GM19463 (cell line): ENCODE measurements around the gene SLC51B.
"Not testable (repeated sequence)": the region's sequence is repeated elsewhere in the genome, so short reads cannot be mapped to it uniquely, and the experiment has no call there.

Experiments used
- ATAC-seq: cut with Tn5 transposase; IDR thresholded peaks from one replicate; pipeline ENCODE4 v1.9.1; 2021; ENCODE audit warnings: mild to moderate bottlenecking, moderate library complexity; ENCODE audit not compliant: unreplicated experiment

Gene SLC51B

DNA sequence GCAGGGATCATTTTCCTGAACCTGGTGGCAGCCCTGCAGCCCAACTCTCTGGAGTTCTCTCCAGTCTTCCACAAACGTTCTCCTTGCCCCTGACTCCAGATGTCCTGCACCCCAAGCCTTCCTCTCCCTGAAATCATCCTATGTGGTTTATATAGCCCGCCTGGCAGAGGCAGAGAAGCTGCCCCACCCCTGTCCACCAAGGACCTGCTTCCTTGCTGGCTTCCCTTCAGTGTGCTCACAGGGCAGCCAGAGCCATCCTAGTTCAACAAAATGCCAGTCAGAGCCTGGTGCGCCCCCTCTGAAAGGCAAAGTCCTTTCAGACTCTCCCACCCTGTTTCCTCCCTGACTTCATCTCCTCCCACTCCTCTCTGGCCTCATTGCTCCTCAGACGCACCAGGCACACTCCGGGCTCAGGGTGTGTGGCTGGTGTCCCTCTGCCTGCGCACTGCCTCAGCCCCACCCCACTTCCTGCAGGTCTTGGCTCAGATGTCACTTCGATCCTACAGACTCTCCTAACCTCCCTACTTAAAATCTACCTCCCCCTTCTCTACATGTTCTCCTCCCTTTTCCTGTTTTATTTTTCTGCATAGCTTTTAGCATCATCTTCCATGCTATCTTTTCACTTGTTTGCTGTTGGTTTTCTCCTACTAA, 37.2 kb downstream of the SLC51B start:
- ATAC-seq: no peak

DNA sequence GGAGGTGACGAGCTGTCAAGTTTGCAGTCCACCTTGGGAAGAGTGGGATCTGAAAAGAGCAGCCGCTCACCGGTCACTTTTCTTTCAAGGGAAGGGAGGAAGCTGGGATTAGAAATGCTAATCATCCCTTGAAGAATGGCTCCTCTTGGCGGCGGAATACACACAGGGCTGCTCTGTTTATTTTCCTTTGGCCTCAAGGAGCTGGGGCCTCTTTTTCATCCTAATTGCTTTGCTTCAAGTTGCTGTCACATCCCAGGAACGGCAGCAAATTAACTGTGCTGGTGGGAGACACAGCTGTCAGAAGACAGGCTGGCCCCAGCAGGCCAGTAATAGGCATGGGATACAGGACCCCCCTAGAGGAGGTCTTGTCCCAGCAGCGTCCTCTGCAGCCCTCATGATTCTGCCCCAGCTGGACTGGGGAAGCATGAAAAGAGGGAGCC, 38.1 kb downstream of the SLC51B start:
- ATAC-seq: no peak

DNA sequence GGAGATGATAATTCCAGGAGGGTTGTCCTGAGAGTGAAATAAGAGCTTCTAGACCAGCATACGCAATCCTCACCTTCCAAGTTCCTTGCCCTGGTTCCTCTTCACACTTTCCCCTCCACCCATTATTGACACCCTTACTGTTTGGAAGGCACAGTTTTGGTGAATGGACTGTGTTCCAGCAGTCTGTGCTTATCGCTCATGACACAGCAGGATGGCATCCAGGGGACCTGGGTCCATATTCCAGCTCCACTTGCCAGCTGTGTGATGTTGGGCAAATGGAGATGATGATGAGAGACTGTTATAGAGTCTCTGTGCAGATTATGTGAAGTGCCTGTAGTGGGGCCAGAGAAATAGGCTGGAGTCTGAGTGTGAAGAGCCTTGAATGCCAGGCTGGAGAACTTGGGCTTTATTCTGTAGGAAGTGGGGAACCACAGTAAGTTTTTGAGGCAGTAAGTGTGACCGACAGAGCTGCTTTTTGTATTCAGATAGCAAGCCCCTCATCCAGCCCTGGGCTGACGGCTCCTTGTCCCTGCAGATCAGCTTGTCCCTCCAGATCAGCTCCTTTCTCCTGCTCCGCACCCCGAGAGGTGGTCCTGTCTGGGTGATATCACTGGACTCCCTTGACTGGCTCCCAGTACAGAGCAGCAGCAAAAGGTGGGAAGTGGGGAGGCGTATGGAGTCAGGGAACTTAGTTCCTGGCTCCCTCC, 39.5 kb downstream of the SLC51B start:
- ATAC-seq: no peak

DNA sequence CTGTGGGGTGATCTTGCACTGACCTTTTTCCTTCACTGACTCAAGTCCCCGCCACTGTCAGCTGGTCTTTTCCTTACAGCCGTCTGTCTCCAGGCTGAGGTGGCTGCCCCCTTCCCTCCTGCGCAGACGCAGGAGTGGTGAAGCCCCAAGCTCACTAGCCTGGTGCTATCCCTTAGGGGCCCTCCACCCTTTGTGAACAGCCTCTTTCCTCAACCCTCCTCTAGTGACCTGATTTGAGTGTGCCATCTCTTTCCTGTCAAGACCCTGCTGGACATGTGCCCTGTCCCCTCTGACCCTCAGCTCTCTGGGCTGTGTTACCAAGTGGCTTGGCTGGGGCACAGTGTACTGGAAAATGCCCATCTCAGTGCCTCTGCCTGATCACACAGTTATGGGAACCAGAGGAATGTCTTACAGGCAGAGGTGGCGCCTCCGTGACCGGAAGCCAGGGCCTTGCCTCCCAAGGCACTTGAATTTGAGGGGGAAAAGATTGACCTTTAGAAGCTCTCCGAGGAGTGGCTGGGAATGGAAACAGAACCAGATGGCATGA, 40.1 kb downstream of the SLC51B start:
- no peak for ATAC-seq

DNA sequence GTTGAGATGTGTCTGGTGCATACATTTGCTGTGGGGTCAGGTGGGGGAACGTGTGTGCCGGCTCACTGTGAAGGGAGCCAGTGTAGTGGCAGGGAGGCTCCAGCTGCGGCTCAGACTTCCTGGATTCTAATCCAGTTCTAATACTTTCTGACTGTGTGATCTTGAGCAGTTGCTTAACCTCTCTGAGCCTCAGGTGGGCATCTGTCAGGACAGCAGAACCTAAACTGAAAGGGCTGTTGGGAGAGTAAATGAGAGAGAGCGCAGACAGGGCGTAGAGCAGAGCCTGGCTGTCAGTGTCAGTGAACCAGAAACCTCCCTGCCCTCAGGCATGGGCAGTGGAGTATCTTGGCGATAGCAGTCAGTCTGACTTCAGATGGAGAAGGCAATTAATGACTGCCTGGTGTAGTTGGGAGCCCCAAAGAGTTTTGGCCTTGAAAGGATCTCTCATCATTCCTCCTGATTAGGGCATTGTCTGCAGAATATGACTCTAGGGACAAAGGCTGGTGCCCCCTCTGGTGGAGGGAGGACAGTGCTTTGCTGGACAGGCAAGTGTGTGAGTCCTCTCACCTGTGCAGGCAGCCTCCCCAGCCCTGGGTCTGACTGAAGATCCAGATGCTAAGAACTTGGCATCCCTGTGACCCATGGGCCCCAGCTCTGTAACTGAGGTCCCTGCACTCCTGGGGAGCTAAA, 40.9 kb downstream of the SLC51B start:
- no peak for ATAC-seq

DNA sequence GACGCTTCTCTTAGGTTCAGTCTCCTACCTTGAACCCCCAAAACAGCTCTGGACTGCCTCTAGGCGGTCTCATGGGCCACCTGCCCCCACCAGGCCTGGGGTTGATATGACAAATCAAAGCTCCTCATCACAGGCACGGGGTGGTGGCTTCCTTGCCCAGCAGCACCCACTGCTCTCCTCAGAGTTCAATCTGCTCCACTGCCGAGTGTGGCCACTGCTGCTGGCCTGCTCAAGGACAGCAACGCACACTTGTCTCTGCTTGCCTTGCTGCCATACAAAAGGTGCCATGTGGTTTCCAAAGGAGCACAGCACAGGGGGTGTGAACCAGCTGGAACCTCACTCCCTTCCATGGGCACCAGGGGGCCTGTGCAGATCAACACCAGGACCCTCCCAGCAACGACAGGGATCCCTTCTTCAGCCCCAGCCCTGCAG, 41.5 kb downstream of the SLC51B start:
- ATAC-seq: no peak

DNA sequence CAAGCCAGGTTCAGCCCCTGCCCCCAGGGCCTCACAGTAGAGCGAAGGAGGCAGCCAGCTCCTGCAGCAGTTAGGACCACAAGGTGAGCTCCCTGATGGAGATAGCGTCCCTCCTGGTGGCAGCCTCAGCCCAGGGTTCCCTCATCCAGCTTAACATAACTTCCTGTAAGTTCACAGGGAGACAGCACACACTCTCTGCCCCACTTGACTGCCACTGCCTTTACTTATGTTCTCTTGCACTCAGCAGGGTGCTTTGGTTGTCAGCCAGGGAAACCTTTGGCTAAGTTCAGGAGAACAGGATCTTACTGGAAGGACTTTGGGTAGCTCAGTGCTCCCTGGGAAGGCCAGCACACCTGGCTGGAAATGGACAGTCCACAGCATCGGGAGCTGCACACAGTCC, 42.2 kb downstream of the SLC51B start:
- ATAC-seq: no peak

DNA sequence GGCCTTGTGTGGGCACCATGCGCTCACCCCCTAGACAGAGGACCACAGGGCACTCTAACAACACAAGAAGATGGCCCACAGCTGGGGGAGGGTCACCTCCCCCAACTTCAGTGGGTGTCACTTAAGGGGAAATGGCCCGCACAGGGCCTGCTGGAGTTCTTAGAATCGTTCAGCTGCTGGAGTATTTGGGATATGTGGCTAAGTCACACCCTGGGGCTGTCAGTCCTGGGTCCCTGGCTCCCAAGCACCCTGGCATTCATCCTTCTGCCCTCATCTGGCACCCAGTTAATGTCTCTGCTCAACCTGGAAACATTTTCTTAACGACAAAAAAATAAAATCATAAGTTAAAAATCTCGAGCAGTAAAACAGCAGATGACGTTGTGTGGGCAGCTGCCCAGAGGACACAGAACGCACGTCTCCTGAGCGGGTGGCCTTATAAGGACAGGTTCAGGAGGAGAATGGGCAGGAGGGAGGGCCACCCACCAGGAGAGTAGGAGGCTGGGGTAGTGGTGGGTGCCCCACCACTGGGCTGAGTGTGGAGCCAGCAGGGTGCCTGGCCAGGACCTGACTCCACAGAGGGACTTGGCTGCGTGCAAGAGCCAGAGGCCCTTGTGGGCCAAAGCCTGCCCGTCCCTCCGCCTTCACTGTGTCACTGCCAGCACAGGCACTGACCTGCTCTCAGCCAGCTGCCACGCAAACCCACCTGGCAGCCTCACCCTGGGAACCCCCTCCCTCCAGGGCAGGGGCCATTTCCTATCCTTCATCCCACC, 42.9 kb downstream of the SLC51B start:
- ATAC-seq: no peak

DNA sequence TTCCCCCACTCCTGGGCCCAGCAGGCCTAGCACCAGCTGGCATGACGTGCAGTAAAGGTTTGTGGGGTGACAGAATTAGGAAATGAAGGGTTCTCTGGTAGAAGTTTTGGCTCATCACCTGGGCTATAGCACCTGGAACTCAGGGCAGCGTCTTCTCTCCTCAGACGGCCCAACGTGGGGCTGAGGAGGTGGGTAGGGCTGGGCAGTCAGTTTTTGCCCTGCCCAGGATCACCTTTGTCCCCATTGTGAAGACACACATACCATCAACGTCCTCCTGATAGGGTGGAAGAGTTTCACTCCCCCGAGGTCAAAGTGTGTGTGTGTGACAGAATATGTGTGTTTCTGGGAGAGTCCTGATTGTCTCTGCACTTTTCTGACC, 43.4 kb downstream of the SLC51B start:
- no peak for ATAC-seq

DNA sequence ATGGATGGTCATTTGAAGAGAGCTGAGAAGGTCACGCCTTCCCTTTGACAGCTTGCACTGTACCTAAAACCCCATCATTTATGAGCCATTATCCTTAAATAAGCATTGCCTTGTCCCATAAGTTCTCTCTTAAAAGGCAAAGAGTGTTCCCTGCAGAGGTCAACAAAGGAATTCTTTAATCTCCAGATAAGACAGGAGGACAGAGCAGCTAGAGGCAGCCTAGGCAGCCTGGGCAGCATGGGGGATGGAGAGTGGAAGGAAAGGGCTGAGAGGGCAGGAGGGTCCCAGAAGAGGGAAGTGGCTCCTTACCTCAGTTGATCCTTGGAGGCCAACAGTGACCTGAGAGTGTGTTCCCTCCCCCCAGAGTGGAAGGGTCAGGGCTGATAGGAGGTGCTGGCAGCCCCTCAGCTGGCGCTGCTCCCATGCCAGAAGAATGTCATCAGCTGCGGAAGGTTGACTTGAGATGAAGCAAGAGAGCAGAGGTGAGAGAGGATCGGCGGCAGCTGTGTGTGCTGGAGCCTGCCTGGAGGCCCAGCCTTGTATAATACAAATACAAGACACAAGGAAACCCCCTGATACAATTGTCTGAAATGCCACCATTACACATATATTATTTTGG, 44.1 kb downstream of the SLC51B start:
- ATAC-seq: no peak

DNA sequence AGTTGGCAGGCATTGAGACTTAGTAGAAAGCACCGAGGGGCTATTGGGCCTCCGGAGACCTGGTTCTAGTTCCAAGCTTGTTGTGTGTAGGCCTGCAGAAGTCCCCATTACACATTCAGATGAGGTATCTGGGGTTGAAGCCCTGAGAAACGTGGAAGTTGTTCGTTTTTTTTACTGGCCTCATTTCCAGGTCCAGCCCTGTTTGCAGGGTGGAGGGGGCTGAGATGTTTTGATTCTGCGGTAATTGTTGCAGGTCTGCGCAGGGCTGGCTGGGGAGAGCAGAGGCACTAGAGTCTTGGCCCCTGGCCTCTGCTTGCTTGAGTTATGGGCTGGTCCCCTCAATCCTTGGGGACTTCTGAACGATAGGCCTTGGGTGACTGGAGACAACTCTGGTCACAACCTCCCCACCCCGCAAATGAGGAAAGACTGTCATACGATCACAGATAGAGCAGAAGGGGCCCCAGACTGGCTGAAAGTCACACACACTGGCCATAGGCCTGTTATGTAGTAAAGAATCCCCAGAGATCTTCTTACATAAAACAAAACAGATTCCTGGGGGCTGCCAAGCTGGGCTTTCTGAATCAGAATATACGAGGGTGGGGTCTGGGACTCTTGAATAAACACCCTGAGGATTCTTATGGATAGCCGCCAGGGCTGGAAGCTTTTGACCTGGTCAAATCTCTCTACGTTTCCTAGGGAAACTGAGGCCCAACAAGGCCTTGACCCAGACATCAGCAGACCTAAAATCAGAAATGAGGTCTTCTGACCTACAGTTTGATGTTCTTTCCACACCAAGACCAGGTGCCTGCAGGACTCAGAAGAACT, 47.0 kb downstream of the SLC51B start:
- no peak for ATAC-seq

DNA sequence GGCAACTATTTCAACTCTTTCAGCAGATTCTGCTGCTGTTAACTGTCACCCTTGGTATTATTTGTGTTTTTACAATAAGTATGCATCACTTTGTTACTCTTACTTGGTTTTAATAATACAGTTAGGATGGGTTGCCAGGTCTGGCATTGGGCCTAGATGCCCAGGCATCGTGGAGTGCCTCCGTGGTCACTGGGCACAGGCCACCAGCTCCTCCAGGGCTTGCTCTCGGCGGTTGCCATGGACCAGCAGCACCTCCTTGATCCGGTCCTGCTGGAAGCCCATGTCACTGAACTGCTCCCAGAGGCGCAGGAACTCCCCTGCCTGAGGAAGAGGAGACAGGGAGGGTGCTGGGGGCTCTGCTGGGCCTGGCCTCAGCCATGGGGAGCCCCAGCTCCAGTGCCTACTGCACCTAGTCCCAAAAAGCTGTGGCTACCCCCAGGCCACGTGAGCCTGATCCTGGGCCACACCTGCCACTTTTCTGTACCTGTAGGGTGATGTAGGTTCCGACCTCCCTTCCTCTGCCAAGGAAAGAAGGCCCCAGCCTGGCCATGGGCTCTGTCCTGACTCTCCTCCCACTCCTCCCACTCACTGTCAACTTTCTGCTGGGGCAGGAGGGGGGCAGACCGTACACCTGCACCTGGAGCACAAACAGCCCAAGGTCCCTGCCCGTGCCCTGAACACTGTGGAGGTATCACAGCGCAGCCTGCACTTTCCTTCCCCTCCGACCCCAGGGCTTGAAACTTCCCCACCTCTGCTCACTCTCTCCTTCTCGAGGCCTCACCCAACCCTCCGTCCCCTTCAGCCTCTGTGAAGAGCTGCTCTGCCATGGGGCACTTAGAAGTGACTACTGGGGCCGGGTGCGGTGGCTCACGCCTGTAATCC, 48.0 kb downstream of the SLC51B start:
- ATAC-seq: no peak

DNA sequence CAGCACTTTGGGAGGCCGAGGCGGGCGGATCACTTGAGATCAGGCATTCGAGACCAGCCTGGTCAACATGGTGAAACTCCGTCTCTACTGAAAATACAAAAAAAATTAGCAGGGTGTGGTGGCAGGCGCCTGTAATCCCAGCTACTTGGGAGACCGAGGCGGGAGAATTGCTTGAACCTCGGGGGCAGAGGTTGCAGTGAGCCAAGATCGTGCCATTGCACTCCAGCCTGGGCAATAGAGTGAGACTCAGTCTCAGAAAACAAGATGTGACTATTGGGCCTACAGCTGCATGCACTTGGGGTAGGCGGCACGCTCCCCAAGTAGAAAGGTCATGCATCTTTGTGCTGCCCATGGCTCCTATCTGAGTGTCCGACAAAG, 48.6 kb downstream of the SLC51B start:
- not testable (repeated sequence) for ATAC-seq

DNA sequence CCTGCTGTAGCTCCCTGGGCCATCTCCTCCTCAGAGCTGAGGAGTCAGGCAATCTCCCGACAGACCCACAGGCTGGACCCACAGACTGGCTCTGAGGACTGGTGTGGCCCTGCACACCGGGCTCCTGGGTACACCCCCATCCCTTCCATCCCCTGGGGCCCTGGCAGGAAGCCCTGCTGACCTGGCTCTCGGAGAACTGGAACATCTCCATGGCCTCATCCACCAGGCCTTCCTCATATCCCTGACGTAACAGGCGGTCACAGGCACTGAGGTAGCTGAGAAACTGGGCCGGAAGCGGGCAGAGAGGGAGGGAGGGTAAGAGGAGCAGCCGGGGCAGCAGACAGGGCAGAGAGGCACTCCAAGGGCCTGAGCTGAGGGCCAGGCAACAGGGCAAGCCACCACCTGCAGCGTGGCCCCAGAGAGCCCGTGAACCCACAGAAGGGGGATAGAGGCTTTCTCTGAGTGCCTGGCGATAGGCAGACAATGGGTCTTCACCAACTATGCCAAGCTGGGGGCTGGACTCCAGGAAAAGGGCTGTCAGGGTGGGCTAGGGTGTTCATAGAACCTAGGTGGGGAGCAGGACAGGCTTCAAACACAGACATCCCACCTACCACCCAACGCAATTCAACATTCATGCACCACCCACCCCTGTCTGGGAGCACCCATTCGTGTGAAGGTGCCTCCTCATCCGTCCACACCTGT, 49.3 kb downstream of the SLC51B start:
- ATAC-seq: no peak

DNA sequence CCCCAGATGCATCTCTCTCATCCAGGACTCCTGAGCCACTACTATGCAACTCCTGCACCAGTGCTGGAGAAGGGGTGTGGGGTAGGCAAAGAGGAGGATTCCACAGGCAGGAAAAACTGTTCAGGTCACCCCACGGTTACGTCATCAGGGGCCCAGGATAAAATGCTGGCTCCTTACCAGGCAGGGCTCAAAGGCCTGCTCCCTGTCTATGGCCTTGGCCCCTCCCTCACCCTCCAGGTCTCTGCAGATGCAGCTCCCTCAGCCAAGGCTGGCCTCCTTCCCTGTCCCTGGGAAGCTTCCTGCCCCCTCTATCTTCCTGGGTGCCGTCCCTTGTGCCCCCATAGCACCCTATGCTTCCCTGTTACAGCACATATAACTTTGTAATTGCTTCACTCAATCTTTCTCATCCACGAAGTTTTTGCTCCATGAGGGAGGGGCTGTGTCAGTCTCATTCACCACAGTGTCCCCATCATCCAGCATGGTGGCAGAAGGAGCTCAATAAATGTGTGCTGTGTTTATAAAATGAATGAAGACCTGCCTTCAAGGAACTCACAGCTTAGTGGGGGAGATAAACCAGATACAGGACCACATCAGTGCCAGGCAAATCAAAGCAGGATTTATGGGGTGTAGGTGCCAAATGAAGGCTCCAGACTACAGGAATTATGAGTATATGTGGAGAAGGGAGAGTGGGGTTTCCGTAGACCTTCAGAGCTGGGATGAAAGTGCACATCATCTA, 50.0 kb downstream of the SLC51B start:
- ATAC-seq: no peak

DNA sequence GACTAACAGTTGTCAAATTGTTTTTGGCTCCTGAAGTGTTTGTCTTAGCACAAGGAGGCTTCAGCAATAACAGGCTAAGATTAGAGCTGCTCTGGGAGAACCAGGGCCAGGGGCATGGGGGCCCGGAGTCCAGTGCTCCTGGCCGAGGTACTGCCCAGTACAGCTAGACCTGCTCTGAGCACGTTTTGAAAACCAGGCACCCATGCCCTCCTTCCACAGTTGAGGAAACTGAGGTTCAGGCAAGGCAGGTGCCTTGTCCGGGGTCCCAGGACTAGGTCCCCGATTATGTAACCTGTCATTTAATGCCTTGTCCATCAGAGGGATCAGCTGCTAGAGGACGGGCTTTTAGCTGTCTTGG, 50.5 kb downstream of the SLC51B start:
- ATAC-seq: no peak

DNA sequence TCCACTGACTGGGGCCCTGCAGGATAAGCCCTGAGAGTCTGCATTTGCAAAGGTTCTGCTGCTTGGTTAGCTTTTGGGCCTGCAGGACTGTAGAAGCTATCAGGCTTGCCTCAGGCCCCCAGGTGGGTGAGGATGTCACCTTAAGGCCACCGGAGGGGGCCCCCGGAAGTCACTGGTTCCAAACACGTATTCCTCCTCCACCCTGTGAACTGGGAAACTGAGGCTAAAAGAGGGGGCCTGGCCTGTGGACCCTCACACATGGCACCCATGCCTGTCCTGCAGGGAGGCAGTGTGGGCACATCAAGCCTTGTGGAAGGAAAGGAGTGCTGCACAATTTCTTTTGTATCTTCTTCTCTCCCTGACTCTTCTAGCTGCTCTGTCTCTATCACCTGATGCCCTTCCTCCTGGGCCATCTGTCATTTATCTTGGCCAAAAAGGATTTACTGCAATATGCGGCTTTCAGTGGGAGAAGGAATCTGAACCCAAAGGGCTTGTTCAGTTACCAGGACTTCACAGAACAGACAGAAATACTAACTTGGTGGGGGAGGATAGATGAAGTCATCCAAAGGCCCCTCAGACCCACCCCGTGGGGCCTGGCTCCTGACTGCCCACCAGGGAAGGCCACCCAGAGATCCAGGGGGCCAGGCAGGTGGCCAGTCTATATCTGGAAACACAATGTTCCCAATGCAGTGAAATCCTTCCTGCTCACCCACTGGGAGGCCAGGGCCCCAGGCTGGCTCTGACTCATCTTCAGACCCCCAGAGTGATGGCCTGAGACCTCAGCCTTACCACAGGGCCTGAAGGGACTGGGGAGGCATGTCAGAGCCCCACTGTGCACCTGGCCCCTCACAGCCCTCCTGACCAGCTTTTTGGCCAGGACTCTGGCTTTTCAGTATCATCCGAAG, 51.5 kb downstream of the SLC51B start:
- no peak for ATAC-seq
